ENCODE measurements around the gene PPP1R14D. TPM values are rescaled to one million over a fixed set of nuclear protein-coding genes. Genes with fewer than 3 reads are reported as not detected.

PPP1R14D gene
- total RNA-seq, 4 donors from 2014 or later: not detected

GRCh38 chr15:40773496-40773895 lies 55.0 kb downstream of the PPP1R14D start:
- no peak for DNase-seq
- intact Hi-C loops (cut with DNase I): loop anchor here (10.0 kb wide), 1 partner anchor 209 kb away; the partner anchor contains the start of genes CCDC32 and RPUSD2
- TF ChIP-seq CTCF (IDR thresholded peaks at IDR 0.05) (no peak), POLR2A (IDR thresholded peaks at IDR 0.05) (no peak)
- Histone ChIP-seq H3K4me1 (peaks cover 0 to 20% of the 10 kb centered on the region in 2 donors), H3K36me3 (peaks cover 42 to 45% of the 10 kb centered on the region in 2 donors), H3K27me3 (no peaks in the 10 kb centered on the region), H3K27ac (no peak overlapping the region), H3K4me3 (replicated peaks in 1 of 3) (no peak overlapping the region), H3K9me3 (no peaks in the 10 kb centered on the region)
- 91 to 96% methylated on average over 5 to 8 of the region's 8 CpGs for WGBS, 2 donors

GRCh38 chr15:40772014-40772413 lies 56.5 kb downstream of the PPP1R14D start:
- 74 to 93% methylated on average over 7 to 13 of the region's 13 CpGs for WGBS, 2 donors
- H3K36me3 ChIP-seq: peaks cover 34 to 41% of the 10 kb centered on the region in 2 donors
- peaks cover 0 to 23% of the 10 kb centered on the region in 2 donors for H3K4me1 ChIP-seq
- intact Hi-C loops (cut with DNase I): loop anchor here (10.0 kb wide), 1 partner anchor 207 kb away; the partner anchor contains the start of genes CCDC32 and RPUSD2
- H3K27me3 ChIP-seq: no peaks in the 10 kb centered on the region
- no peak overlapping the region for H3K4me3 ChIP-seq (replicated peaks in 1 of 3)
- H3K9me3 ChIP-seq: no peaks in the 10 kb centered on the region
- no peak overlapping the region for H3K27ac ChIP-seq
- TF ChIP-seq POLR2A (IDR thresholded peaks at IDR 0.05): no peak
- no peak for TF ChIP-seq CTCF (IDR thresholded peaks at IDR 0.05)
- no peak for DNase-seq

- TF ChIP-seq CTCF (IDR thresholded peaks at IDR 0.05) (no peak), POLR2A (IDR thresholded peaks at IDR 0.05) (no peak)
- no peak overlapping the region for H3K27ac ChIP-seq
- no peaks in the 10 kb centered on the region for H3K9me3 ChIP-seq
- intact Hi-C loops (cut with DNase I): loop anchor here (10.0 kb wide), 1 partner anchor 206 kb away; the partner anchor contains the start of genes CCDC32 and RPUSD2
- H3K27me3 ChIP-seq: no peaks in the 10 kb centered on the region
- peaks cover 27 to 34% of the 10 kb centered on the region in 2 donors for H3K36me3 ChIP-seq
- 93 to 99% methylated on average over 5 of the region's 5 CpGs for WGBS, 2 donors
- peaks cover 0 to 23% of the 10 kb centered on the region in 2 donors for H3K4me1 ChIP-seq
- H3K4me3 ChIP-seq (replicated peaks in 1 of 3): no peak overlapping the region
- no peak for DNase-seq
Observed at GRCh38 chr15:40771242-40771641, 57.3 kb downstream of the PPP1R14D start.

- WGBS, 2 donors: 77 to 88% methylated on average over 7 to 8 of the region's 17 CpGs
- DNase-seq: no peak
- Histone ChIP-seq H3K4me3 (replicated peaks in 1 of 3) (no peak overlapping the region), H3K36me3 (peaks cover 17 to 24% of the 10 kb centered on the region in 2 donors), H3K27ac (peak overlapping the region in 1 of 3 donors; percentile 70), H3K27me3 (no peaks in the 10 kb centered on the region), H3K4me1 (peaks cover 3 to 31% of the 10 kb centered on the region in 2 donors), H3K9me3 (no peaks in the 10 kb centered on the region)
- intact Hi-C loops (cut with DNase I): loop anchor here (10.0 kb wide), 1 partner anchor 205 kb away; the partner anchor contains the start of genes CCDC32 and RPUSD2
- TF ChIP-seq POLR2A (IDR thresholded peaks at IDR 0.05) (no peak), CTCF (IDR thresholded peaks at IDR 0.05) (no peak)
Observed at GRCh38 chr15:40770147-40770721, 58.3 kb downstream of the PPP1R14D start.

All from thyroid gland (tissue), 4 donors.